Measurements from ENCODE around the gene SLC9A9.

Gene SLC9A9

DNA sequence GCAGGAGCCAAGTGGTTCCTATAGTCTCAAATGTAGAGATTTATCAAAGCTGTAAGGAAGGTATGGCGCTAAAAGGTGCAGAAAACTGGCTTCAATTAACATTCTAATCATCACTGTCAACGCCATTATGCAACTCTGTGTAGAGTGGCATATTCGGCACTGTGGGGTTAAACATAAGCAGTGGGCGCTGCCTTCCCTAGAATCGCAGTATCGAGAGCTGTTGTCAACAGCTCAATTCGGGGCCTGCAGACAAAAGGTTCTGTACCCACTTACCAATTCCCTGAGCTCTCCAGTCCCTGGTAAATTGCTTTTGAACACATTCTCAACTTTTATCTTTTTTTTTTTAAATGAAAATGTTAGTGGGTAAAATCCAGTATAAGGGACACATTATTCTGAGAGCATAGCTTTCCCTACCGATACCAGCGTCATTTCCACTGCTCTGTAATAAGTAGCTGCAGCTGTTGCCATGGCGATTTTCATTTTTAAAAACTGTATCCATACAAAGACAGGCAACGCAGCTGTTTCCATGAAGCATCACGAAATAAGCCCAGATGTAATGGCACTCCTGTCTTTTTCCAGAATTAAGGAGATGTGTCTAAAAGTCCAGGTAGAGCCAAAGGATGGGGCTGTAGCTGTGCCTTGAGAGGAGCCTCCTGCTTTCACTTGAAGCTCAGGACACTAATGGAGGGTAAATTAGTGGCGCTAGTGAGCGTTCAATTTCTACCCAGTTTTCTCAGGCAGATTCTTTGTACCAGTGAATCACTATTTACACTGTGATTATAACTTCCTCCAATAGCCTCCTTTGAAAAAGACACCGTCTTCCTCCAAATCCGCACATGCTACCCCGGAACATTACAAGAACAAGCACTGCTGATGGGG lies 250.3 kb downstream of the SLC9A9 start:
- no peak for DNase-seq (ENCODE audit: low spot score)

GRCh38 chr3:143596957-143597642 lies 251.2 kb downstream of the SLC9A9 start:
- no peak for DNase-seq (ENCODE audit: low spot score)

DNA sequence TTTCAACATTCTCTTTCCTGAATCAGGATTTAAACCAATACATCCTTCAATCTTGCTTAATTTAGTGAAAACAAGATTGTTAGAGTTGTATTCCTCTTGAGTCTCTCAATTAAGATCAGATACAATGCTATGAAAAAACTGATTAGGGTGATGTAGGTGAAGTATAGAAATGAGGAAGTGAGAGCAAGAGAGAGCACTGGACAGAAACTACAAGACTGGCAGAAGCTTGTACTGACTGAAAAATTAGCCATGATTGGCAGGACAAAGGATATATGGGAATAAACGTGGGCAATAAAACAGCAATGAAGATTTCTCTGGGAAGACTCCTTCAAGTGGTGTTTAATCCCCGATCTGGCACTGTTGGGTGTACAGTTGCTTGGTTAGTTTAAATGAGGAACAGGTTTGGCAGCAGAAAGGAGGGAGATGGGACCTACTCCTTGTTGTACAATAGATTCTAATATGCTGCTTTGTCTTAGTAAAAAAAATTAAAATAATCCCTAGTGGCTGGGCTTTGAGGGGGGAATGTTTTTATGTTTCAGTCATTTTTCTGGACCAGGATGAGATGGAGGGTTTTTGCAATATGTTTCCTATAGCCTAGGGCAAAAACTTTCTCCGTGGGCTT lies 252.7 kb downstream of the SLC9A9 start:
- DNase-seq (ENCODE audit: low spot score), result no peak

- no peak for DNase-seq (ENCODE audit: low spot score)
These were observed 254.1 kb downstream of the SLC9A9 start for GRCh38 chr3:143594206-143594605.

DNA sequence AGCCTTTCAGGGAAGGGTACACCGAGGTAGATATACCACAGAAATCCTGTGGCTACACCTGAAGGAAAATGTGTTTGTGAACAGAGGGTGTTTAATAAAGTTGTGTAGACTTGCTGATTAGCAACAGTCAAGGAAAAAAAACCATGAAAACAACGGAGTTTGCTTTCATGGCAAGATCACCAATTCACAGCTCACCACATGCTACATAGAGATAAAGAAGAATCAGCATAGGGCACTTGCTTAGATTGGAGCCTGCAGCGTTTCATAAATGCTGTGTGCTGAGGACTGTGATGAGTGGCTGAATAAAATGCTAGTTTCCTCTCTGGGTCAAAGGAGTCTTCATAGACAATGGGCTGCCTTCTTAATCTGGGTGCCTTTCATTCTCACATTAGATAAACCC lies 257.6 kb downstream of the SLC9A9 start:
- DNase-seq (ENCODE audit: low spot score), result no peak

- DNase-seq (ENCODE audit: low spot score), result no peak
These were observed 261.7 kb downstream of the SLC9A9 start for GRCh38 chr3:143586576-143586975.

DNA sequence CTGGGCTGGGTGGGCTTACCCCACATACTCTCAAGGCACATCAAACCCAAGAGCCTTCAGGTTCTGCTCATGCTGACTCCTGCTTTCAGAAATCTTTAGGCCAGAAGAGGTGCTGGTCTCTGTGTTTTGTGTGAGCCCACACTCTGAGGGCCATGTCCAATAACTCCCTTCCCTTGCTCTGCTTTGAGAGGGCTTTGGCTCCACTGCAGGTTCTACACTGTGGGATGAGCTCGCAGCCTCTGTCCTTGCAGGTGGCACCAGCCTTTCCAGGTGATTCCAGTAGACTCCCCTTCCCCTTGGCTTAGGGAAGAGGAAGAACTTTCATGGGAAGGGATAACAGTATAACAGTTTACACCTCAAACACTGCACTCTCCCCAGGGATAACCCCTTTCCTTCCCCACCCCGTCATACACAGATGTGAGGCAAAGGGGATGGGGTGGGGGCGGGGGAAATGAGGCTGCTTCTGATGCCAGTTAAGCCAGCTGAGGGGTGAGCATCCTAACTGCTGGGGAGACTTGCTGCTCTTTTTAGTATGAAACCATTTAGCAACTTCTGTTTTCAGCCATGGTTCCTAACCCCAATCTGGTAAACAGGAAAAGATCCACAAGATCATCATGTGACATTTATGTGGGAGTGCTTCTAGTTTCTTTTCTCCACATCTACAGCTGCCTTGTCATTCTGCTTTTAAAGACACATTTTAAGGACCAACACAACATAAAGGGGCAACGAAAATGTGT lies 262.4 kb downstream of the SLC9A9 start:
- no peak for DNase-seq (ENCODE audit: low spot score)

- no peak for DNase-seq (ENCODE audit: low spot score)
These were observed 263.8 kb downstream of the SLC9A9 start for GRCh38 chr3:143584474-143584873.

- no peak for DNase-seq (ENCODE audit: low spot score)
These were observed 266.1 kb downstream of the SLC9A9 start for GRCh38 chr3:143581972-143582722.

- no peak for DNase-seq (ENCODE audit: low spot score)
These were observed 269.3 kb downstream of the SLC9A9 start for GRCh38 chr3:143578810-143579435.

DNA sequence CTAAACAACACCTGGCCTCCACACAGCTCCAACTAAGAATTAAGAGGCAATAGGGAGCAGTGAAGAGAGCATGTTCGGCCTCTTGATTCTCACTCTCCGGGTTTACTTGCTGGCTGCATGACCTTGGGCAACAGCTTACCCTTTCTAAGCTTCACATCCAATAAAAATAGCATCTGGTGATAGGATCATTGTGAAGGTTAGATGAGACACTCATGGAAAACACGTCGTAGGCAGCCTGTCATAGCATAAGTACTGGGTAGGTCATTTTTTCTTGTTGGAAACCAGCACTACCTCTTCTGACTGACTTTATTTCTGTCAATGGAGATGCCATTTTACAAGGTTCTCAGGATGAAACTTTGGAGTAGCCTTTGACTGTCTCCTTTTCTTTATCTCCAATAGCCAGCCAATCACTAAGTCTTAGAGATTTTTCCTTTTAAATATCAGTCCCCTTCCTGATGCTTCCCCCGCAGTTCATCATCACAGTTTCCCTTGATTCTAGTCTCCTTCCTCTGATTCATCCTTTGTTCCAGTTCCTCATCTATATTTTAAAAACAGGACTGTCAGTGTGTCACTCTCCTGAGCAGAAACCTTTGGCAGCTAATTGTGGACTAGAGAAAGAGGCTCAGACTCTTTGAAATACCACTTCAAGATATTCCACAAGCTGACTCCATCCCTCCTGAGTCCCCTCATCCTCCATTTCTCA lies 271.5 kb downstream of the SLC9A9 start:
- DNase-seq (ENCODE audit: low spot score), result no peak

DNA sequence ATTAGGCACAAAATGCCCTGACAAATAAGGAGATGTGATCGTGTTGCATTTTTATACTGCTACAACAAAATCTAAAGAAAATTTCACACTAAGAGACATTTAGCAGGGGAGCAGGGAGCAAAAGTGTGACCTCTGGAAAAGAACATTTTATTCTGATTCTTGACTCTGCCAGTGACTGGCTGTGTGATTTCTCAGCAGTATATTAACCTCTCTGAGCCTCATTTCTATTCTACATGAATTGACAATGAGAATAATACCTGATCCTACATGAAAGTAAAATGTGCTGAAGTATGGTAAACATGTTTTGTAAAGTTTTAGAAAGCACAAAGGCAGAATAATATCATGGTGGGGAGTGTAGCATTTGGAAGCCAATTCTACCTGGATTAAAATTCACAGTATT lies 273.3 kb downstream of the SLC9A9 start:
- no peak for DNase-seq (ENCODE audit: low spot score)

GRCh38 chr3:143573610-143574303 lies 274.5 kb downstream of the SLC9A9 start:
- no peak for DNase-seq (ENCODE audit: low spot score)

DNA sequence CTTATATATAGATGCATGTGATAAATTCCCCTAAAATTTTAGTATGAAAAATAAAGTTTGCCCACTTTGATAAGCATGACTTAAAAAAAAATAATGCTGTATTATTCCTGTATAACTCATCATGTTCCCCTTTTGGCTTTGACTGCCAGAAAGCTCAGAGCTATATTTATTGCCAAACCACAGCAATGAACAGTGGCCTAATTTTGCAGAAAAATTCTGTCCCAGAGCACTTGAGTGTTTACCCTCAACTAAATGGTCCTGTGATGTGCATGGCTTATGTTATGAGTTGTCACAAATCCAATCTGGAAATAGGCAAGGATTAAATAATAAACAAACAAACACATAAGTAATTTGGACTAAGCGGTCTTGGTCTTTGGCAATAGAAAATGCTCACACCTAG lies 276.7 kb downstream of the SLC9A9 start:
- no peak for DNase-seq (ENCODE audit: low spot score)

- no peak for DNase-seq (ENCODE audit: low spot score)
These were observed 280.4 kb downstream of the SLC9A9 start for GRCh38 chr3:143567823-143568222.

GRCh38 chr3:143565951-143566350 lies 282.3 kb downstream of the SLC9A9 start:
- no peak for DNase-seq (ENCODE audit: low spot score)

- no peak for DNase-seq (ENCODE audit: low spot score)
These were observed 284.5 kb downstream of the SLC9A9 start for GRCh38 chr3:143563786-143564185.

DNA sequence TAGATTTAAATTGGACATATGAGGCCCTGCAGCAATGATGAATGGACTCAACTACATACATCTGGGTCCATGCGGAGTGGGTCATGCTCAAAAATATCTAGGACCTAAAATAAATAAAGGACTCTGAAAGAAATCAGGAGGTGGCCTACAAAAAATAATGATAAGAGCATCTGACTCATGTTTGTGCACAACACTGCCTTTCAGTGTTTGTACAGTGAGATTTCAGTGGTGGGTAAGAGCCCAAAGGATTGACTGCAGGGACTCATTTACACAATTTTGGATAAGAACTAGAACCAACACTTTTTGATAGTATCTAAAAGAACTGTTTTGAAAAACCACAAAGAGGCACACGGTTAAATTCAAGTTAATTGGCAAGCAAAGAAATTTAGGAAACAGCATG lies 285.5 kb downstream of the SLC9A9 start:
- no peak for DNase-seq (ENCODE audit: low spot score)

DNA sequence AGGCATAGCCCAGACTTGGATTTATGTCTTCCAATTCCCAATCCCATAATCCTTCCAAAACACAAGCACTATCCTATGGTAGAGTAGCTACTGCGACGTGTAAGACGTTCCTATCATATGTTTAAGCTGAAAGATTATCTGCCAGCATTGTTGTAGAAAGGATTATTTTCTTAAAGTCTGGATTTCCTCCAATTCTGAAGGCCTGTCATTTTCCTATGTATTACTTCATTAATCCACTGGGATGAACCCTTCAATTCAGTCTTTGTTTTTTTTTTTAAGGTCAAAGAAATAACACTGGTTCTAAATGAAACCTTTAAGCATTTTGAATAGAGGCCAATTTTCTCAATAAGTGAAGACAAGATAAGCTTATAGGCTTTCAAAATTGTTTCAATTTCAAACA lies 289.0 kb downstream of the SLC9A9 start:
- DNase-seq (ENCODE audit: low spot score), result peak; percentile 50

DNA sequence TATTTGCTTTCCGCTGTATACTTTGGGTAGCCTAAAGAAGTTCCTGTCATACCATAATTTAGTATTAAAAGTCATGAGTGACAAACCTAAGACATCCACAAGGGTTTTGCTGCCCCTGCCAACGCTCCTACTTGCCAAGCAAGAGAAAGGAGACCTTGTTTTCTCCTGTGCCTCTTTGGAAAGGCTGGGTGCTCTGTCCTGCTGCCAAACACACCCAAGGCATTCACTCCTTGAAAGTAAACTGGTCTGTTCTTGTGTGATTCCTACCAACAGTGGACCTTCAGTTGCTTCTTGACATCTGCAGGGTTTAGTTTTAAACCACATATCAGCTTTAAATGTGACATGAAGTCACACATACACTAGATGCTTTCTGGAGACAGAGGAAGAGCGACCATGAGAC lies 295.4 kb downstream of the SLC9A9 start:
- DNase-seq (ENCODE audit: low spot score), result no peak
